A673 (cell line): ENCODE results near the gene TXLNG. TPM values are rescaled to one million over a fixed set of nuclear protein-coding genes. Genes with fewer than 3 reads are reported as not detected.

Experiments used
- BruUV-seq: library from RNA; stranded (reverse); fragments of 400-500 nt; replicated peaks from 2 replicates; lab custom pipeline; 2021; lab: Mats Ljungman, UMichigan
- CTCF ChIA-PET: fragments of 300-600 bp; sonication (Branson Sonifier 250); formaldehyde crosslinking; loops from one replicate; lab custom pipeline; 2022; ENCODE audit warnings: antibody characterized with exemption; lab: Charles Lee
- POLR2A ChIA-PET: fragments of 300-600 bp; sonication (Branson Sonifier 250); formaldehyde crosslinking; loops from one replicate; lab custom pipeline; 2022; ENCODE audit warnings: antibody characterized with exemption; ENCODE audit not compliant: low non-redundant PET; lab: Charles Lee
- DNase-seq: peaks from one replicate; pipeline ENCODE4 v3.0.0-alpha.2; 2015; ENCODE audit warnings: low spot score
- H3K27ac ChIP-seq: fragments of 200-600 bp; sonication (generic); 2 replicates; pipeline ENCODE4 v1.5.1; 2016; ENCODE audit warnings: mixed run types, low read depth, mild to moderate bottlenecking, mixed read lengths, antibody characterized with exemption, low read length; ENCODE audit not compliant: poor library complexity, severe bottlenecking
- H3K27me3 ChIP-seq: fragments of 200-600 bp; sonication (generic); replicated peaks from 2 replicates; pipeline ENCODE4 v1.6.1; 2017; ENCODE audit warnings: mixed run types, low read depth, mild to moderate bottlenecking, mixed read lengths, antibody characterized with exemption, low read length; ENCODE audit not compliant: insufficient read depth, poor library complexity
- H3K36me3 ChIP-seq: fragments of 200-600 bp; sonication (generic); 2 replicates; pipeline ENCODE4 v1.6.1; 2016; ENCODE audit warnings: mixed run types, mild to moderate bottlenecking, mixed read lengths, antibody characterized with exemption, low read length; ENCODE audit not compliant: insufficient read depth, poor library complexity, severe bottlenecking
- H3K4me1 ChIP-seq: fragments of 200-600 bp; sonication (generic); 2 replicates; pipeline ENCODE4 v1.6.1; 2017; ENCODE audit warnings: mixed run types, mild to moderate bottlenecking, mixed read lengths, antibody characterized with exemption, low read length; ENCODE audit not compliant: insufficient read depth, poor library complexity, severe bottlenecking
- H3K4me3 ChIP-seq: fragments of 200-600 bp; sonication (generic); 2 replicates; pipeline ENCODE4 v1.5.1; 2016; ENCODE audit warnings: low read depth, mixed run types, mild to moderate bottlenecking, mixed read lengths, low read length; ENCODE audit not compliant: poor library complexity, severe bottlenecking
- H3K9me3 ChIP-seq: fragments of 200-600 bp; sonication (generic); 2 replicates; pipeline ENCODE4 v1.6.1; 2016; ENCODE audit warnings: mixed run types, low read depth, mild to moderate bottlenecking, mixed read lengths, antibody characterized with exemption, low read length; ENCODE audit not compliant: poor library complexity, severe bottlenecking
- EZH2 ChIP-seq: fragments of 200-600 bp; sonication (generic); IDR thresholded peaks from 2 replicates; pipeline ENCODE4 v1.6.1; 2017; ENCODE audit warnings: borderline replicate concordance, low read depth, mild to moderate bottlenecking, mixed read lengths, antibody characterized with exemption, low read length; ENCODE audit not compliant: poor library complexity, severe bottlenecking
- intact Hi-C: fragments of 100-400 bp; cut with micrococcal nuclease; formaldehyde crosslinking; loops from one replicate; pipeline ENCODE4 v1.10.0; 2022; ENCODE audit not compliant: unreplicated experiment
- total RNA-seq: library from RNA; stranded (reverse); gene quantifications from 2 replicates; pipeline ENCODE4 v1.2.3, GENCODE V29; 2021
- TF ChIP-seq, protein P1 (sequence below): fragments of 300-800, 200-600 bp; sonication (generic); conservative IDR thresholded peaks from 2 replicates; pipeline ENCODE4 v1.5.1; 2017; ENCODE audit warnings: low read depth, mild to moderate bottlenecking, antibody characterized with exemption, low read length, moderate library complexity, mixed read lengths

TXLNG gene
- total RNA-seq, 1 experiment from 2014 or later: 25.7 TPM

DNA sequence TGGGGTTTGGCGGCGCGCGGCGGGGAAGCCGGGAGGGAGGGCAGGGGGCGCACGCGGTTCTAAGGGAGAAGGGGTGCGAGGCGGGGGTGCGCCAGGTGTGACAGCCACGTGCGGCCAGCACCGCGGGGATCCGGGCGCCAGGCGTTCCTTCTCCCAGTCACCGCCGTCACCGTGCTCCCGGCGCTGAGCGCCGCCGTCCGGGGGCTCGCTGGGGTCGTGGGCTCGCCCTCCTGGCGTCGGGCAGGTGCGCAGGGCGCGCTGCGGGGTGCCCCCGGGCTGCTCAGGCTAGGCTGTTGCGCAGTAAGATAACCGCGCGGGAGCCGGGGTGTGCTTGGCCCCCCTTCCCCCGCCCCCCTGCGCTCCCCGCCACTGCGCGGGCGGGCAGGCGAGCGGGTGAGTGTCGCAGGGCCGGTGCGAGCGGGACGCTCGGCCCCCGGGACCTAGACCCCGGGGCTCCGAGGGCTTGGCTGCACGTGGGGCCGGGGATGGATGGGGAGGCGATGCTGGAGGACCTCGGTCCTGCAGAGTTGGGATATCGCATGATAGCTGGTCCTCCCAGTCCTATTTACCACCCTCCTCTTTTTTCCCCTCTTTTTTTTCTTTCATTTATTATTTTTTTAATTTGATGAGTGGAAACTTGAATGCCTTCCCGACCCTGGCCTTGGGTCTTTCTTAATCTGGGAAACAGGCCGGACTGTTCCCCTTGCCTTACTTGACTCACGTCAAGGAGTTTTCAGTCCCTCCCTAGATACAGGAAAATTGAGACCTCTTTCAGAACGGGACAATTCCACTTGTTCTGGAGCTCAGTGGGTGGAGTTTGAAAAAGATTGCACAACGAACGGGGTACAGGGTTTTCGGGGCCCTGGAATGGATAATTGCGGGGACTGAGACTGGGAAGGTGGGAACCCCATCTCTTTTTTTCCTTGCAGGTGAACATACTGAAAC lies 797 bp downstream of the TXLNG start:
- ChIA-PET CTCF (no interaction called here), POLR2A (interaction anchor here (0.7 kb wide), 1 partner anchor 68 kb away, joined by 7 read pairs; the partner anchor contains the start of gene SYAP1)
- H3K9me3 ChIP-seq: no peaks in the 10 kb centered on the region
- TF ChIP-seq, protein P1, sequence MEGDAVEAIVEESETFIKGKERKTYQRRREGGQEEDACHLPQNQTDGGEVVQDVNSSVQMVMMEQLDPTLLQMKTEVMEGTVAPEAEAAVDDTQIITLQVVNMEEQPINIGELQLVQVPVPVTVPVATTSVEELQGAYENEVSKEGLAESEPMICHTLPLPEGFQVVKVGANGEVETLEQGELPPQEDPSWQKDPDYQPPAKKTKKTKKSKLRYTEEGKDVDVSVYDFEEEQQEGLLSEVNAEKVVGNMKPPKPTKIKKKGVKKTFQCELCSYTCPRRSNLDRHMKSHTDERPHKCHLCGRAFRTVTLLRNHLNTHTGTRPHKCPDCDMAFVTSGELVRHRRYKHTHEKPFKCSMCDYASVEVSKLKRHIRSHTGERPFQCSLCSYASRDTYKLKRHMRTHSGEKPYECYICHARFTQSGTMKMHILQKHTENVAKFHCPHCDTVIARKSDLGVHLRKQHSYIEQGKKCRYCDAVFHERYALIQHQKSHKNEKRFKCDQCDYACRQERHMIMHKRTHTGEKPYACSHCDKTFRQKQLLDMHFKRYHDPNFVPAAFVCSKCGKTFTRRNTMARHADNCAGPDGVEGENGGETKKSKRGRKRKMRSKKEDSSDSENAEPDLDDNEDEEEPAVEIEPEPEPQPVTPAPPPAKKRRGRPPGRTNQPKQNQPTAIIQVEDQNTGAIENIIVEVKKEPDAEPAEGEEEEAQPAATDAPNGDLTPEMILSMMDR: no peak
- no peak for TF ChIP-seq EZH2
- intact Hi-C loops: no loop called here
- no TSS peak for BruUV-seq
- peak overlapping the region; percentile 58 for H3K27ac ChIP-seq
- no peak for DNase-seq
- peaks cover 3% of the 10 kb centered on the region for H3K4me1 ChIP-seq
- H3K4me3 ChIP-seq: peak overlapping the region; percentile 73
- no peaks in the 10 kb centered on the region for H3K27me3 ChIP-seq
- no peaks in the 10 kb centered on the region for H3K36me3 ChIP-seq

DNA sequence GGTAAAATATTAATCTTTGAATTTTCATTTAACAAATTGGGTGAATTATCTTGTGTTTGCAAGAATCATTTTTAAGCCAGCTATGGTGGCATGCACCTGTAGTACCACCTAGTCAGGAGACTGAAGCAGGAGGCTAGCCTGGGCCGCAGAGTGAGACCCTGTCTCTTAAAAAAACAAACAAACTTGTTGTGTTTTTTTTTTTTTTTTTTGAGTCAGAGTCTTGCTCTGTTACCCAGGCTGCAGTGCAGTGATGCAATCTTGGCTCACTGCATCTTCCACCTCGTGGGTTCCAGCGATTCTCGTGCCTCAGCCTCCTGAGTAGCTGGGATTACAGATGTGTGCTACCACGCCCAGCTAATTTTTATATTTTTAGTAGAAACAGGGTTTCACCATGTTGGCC lies 2.2 kb downstream of the TXLNG start:
- Histone ChIP-seq H3K9me3 (no peaks in the 10 kb centered on the region), H3K27me3 (no peaks in the 10 kb centered on the region), H3K36me3 (no peaks in the 10 kb centered on the region), H3K27ac (no peak overlapping the region), H3K4me1 (peaks cover 3% of the 10 kb centered on the region), H3K4me3 (no peak overlapping the region)
- ChIA-PET POLR2A (interaction anchor here (0.7 kb wide), 1 partner anchor 12 kb away, joined by 3 read pairs; no protein-coding TSS in a partner anchor), CTCF (no interaction called here)
- intact Hi-C loops: no loop called here
- BruUV-seq: no TSS peak
- TF ChIP-seq EZH2: no peak
- TF ChIP-seq, protein P1: no peak
- DNase-seq: no peak

DNA sequence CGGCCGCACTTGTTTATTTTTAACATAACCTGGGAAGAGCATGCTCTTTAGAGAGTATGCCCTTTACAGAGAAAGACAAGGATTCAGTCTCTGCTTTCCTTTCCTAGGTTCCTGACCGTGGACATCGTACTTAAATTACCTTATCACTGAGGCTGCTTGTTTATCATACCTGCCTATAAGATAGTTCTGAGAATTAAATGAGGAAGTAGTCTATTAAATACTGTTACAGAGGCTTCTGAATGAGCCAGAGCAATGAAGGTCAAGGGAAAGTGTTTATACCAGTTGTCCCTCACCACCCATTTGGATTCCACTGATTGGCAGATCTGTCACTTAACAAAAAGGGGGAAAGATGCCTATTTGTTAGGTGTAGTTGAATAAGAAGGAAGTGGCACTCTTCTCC lies 10.0 kb downstream of the TXLNG start:
- POLR2A ChIA-PET: no interaction called here
- no TSS peak for BruUV-seq
- DNase-seq: no peak
- Histone ChIP-seq H3K27ac (no peak overlapping the region), H3K36me3 (no peaks in the 10 kb centered on the region), H3K9me3 (no peaks in the 10 kb centered on the region), H3K4me3 (no peak overlapping the region), H3K27me3 (no peaks in the 10 kb centered on the region), H3K4me1 (no peaks in the 10 kb centered on the region)
- CTCF ChIA-PET: no interaction called here
- TF ChIP-seq, protein P1: no peak
- no peak for TF ChIP-seq EZH2
- intact Hi-C loops: no loop called here
